GM19324 (cell line): ENCODE measurements around the gene SZT2.

Source experiments
- ATAC-seq: cut with Tn5 transposase; IDR thresholded peaks from one replicate; pipeline ENCODE4 v1.9.1; 2021; ENCODE audit warnings: mild to moderate bottlenecking, moderate library complexity; ENCODE audit not compliant: unreplicated experiment, low FRiP score

The SZT2 gene

DNA sequence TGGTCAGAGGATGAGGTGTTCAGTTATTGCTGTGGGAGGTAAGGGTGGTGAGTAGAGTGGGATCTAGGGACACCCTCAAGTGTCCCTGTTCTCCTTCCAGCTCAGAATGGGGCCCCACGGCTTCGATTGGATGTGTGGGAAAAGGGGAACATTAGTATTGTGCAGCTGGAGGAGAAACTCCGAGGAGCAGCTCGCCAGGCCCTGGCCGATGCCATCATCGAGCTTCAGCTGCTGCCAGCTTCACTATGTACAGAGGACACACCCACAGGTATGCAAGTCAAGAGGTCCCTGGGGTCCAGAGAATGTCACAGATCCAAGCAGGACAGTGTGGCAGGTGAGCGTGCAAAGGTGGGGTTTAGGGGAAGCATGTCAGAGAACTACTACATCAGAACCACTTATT lies 50.1 kb downstream of the SZT2 start:
- ATAC-seq, result no peak

DNA sequence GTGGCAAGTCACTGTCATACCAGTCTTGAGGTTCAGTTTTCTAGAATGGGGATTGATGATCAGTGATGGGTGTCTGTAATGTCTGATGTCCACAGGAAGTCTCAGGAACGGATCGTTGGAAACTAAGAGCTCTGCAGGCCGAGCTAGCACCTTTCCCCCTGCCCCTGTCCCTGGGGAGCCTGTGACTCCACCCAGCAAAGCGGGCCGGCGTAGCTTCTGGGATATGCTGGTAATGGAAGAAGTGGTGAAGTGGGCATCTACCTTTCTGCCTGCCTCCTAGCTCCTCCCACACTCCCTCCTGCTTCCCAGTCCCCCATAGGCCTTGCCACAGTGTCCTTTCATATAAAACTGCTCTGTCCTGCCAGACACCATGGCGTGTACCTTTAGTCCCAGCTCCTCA lies 50.7 kb downstream of the SZT2 start:
- no peak for ATAC-seq

DNA sequence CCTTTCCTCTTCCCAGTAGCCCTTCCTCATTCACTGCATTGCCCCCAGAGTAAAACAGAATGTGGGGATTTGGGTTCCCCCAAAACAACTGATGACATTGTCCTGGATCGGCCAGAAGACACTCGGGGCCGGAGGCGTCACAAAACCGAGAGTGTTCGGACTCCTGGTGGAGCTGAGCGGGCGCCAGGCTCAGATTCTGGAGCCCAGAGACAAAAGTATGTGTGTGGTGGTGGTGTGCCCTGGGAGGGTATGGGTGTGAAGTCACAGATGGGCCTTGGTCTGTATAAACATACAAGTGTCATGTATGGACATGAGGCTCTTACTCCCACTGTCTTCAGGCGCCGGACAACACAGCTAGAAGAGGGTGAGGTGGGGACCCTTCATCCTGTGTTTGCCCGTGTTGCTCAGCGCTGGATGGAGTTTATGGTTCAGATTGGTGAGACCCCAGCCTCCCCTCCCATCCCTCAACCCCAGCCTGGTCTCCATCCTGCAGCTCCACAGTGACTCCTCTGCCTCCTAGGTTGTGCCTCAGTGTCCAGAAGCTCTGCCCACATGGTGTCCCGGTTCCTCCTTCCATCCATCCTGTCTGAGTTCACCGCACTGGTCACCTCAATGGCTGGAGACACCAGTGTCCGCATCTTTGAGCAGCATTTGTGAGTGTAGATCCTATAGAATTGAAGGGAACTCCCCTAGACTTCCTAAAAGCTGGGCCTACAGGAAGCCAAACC lies 51.6 kb downstream of the SZT2 start:
- ATAC-seq, result no peak

DNA sequence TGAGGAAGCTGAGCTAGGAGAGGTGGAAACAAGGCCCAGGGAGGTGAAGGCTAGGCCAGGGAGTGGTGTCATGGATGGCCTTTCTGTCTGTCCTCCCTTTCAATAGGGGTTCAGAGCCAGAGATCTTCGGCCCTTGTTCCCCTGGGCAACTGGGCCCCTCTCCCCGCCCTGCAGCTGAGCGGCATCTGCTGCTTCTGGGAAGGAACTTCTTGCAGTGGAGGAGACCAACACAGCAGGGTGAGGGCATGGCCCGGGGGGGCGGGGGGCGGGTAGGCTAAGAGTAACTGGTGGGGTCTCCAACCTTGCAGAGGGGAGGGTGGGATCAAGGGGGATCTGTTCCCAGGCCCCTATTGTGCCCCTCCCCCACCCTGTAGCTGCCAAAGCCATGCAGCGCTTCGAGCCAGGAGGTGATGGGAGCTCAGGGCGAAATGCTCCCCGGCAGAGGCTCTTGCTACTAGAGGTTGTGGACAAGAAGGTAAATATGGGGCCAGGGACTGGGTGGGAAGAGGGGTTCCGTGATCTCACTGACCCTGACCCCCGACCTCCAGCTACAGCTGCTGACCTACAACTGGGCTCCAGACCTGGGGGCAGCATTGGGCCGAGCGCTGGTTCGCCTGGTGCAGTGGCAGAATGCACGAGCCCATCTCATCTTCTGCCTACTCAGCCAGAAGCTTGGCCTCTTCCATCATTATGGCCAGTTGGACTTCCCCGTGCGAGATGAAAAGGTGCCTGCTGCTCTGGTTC lies 52.4 kb downstream of the SZT2 start:
- no peak for ATAC-seq

DNA sequence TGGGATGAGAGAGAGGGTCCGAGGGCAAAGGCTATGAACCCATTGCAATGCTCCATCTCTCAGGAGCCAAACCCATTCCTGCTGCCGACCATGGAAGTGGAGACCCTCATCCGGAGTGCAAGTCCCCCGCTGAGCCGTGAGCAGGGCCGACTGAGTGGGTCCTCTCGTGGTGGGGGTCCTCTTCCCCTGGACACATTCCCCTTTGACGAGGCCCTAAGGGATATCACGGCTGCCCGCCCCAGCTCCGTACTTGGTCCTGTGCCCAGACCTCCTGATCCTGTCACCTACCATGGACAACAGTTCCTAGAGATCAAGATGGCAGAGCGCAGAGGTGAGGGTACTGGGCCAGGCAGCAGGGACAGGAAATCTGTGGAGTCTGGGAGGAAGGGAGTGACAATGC lies 53.1 kb downstream of the SZT2 start:
- no peak for ATAC-seq

DNA sequence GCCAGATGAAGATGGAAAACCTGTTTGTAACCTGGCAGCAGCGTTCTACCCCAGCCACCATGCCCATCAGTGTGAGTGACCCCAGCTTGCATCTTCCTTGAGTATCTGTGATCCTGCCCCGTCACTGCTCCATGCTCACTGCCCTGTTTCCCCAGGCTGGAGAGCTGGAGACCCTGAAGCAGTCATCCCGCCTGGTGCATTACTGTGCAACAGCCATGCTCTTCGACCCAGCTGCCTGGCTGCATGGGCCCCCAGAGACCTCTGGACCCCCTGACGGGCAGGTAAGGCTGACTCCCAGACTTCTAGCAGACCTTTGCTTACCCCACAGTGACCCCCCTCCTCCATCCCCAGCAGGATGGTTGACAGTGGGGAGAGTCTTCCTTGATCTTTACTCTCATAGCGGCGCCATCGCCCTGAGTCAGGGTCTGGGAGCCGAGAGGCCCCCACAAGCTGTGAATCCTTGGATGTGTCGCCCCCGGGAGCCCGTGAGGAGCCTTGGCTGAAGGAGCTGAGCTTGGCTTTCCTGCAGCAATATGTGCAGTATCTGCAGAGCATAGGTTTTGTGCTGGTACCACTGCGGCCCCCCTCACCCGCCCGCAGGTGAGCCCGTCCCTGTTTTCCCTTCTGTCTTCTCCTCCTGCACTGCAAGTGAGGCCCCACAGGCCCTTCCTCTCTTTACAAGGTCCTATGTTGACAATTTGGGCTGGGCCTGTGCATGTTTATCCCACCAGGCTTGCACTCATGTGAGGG lies 53.7 kb downstream of the SZT2 start:
- ATAC-seq, result no peak

DNA sequence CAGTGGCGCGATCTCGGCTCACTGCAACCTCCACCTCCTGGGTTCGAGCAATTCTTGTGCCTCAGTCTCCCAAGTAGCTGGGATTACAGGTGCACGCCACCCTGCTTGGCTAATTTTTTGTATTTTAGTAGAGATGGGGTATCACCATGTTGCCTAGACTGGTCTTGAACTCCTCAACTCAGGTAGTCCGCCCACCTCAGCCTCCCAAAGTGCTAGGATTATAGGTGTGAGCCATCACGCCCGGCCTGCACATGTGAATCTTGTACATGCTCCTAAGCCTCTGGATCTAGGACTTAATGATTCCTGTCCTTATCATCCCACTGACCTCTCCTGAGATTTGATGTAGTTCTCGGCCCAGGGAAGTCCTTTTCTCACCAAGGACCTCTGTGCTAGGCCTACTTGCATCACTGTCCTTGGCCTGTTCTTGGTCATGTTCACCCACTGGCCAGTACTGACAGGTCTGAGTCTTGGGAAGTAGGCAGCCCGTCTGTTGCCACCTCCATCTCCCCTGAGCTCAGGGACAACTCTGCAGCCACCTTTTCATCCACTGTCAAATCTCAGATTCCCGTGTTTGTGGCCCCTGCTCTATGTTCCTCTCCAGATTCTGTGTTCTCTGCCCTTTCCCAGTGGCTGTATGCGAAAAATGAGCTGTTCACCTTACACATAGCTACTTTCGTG lies 54.6 kb downstream of the SZT2 start:
- no peak for ATAC-seq

DNA sequence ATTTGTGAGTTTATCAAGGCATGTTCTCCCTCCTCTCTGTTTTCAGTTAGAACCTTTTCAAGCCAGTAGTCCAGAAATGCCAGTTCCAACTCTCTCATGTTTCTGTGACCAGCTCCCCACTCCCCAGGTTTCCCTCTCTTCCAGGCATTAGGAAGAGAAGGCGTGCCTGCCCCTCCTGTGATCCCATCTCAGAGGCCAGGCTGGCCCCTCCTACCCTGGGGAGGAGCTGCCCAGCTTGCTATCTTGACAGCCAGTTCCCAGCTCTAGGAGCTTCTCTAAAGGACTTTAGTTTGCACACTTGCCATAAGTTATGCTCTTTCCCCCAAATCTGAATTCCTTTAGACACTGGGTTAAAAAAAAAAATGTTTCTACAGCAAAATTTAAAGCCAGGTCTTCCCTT lies 55.1 kb downstream of the SZT2 start:
- ATAC-seq, result no peak

DNA sequence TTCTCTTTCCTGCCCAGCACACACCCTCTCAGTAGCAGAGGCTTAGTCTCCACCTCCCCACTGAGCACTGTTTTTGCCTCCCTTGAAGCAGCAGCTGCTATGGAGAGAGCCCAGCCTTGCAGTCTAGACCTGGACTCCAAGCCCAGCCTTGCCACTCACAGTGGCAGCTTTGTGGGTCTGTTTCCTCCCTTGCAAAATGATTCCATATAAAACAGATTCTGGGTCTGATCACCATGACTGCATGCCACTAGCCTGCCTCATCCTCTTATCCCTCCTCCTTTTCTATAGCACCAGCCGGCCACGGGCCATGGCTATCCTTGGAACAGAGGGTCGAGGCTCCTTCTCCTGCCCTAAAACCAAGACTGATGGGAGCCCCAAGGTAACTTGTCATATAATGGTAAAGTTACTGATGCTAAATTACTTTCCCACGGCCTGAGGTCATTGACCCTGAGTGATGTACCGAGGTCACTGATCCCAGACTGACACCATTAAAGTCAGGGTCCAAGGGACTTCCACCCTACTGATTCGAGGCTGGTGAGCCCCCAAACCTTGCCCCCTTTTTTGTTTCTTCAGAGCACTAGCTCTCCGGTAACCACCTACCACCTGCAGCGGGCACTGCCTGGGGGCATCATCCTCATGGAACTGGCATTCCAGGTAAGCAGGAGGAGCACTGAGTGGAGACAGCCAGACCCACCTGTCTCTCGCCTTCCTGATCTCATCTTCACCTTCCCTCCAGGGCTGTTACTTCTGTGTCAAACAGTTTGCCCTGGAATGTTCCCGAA lies 56.1 kb downstream of the SZT2 start:
- no peak for ATAC-seq

DNA sequence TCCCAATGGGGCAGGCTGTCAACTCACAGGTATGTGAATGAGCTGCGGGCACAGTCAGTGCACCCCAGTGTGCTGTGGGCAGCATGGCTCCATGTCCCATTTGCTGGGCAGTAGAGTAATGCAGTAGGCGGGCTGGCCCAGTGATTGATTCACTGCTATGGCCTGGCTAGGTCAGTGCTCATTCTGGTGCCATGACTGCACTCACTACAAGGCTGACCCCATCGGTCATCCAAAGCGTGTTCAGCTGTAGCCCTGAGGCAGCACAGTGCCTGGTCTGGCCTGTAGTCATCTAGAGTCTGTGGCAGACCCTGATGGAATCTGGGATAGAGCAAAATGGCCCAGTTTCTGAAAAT lies 56.7 kb downstream of the SZT2 start:
- ATAC-seq, result no peak

DNA sequence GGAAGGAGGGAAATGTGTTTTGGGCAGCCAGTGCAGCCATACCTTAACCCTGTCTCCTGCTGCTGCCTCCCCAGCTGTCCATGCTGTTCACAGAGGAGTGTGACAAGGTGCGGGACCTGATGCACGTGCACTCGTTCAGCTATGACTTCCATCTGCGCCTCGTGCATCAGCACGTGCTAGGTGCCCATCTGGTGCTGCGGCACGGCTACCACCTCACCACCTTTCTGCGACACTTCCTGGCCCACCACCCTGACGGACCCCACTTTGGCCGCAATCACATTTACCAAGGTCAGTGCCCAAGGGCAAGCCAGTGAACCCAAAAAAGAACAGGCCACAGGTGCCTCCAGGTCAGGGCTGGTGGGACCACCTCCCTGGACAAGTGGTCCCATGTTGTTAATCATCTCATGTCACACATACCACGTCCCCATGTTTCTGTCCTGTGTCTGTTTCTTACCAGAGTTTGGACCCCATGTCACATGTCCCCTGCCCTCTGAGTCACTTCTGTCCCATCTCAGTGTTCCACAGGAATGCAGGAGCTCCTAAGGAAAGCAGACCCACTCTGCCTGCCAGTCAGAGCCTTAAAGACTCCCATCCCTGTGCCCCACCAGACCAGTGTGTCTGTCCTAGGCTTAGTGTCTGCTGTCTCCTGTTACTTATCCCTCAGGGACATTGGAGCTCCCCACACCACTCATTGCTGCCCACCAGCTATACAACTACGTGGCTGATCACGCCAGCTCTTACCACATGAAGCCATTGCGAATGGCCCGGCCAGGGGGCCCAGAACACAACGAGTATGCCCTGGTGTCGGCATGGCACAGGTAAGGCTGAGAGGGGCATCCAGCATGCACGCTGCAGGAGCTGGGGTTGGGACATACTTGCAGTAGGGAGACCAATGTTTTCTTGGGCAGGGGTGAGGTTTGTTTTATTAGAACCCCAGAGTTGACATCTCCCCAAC lies 57.5 kb downstream of the SZT2 start:
- ATAC-seq, result no peak

DNA sequence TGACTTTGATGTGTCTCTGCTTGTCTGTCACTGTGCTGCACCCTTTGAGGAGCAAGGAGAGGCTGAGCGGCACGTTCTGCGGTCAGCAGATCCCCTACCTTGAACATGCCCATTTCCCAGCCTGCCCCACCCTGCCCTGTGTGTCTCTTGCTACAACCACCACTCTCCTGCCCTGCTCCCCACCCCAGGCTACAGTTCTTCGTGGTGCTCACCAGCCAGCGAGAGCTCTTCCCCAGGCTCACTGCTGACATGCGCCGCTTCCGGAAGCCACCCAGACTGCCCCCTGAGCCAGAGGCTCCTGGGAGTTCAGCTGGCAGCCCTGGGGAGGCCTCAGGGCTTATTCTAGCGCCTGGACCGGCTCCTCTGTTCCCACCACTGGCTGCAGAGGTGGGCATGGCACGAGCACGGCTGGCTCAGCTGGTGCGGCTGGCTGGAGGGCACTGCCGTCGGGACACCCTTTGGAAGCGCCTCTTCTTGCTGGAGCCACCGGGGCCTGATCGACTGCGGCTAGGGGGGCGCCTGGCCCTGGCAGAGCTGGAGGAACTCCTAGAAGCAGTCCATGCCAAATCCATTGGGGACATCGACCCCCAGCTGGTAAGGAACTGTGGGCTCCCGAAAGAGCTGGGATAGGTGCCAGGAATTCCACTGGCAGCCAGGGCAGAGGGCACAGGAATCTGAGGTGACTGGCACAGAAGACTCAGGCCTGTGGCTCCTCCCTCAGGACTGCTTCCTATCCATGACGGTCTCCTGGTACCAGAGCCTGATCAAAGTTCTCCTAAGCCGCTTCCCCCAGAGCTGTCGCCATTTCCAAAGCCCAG lies 58.4 kb downstream of the SZT2 start:
- ATAC-seq, result no peak

DNA sequence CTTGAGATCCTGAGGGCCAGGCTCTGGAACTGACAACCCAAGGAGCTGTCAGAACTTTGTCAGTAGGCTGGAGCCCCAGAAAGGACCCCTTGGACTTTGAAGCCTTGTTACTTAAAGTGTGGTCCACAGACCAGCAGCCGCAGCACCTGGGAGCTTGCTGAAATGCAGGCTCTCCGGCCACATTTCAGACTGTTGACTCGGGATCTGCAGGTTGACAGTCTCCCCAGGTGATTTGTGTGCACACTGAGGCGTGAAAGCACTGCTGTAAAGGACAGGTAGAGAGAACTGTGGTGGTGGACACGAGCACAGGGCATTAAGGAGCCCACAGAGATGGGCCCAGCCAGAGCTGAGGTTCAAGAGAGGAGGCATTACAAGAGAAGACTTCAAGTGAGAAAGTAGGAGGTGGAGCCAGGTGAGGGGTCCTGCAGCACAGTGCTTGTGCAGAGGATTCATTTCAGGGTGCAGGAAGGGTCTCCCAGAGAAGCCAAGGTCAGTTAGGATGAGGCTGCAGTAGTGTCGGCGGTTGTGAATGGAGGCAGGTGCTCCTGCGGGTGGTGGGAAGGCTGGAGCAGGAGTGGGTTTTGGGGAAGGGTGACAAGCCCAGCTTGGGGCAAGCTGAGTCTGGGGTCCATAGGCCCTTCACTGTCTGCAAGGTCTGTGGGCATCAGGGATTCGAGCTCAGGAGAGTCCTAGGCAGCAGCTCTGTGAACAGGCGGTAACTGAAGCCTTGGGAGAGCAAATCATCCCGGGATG lies 59.4 kb downstream of the SZT2 start:
- no peak for ATAC-seq

DNA sequence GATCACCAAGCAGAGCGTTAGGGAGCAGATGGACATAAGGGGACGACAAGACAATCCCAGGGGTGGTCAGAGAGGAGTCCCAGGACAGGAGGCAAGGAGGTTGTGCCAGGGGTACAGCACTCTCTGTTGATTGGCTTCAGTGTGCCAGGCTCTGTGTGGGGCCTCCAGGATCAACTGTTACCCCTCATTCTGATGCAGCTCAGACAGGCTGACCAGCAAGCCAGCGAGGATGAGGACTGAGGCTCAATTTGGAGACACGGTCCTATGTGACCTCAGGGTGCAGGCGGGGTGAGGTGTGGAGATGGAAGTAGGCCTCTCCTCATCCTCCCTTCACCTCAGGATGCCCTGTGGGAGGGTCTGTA lies 60.0 kb downstream of the SZT2 start:
- ATAC-seq, result no peak

DNA sequence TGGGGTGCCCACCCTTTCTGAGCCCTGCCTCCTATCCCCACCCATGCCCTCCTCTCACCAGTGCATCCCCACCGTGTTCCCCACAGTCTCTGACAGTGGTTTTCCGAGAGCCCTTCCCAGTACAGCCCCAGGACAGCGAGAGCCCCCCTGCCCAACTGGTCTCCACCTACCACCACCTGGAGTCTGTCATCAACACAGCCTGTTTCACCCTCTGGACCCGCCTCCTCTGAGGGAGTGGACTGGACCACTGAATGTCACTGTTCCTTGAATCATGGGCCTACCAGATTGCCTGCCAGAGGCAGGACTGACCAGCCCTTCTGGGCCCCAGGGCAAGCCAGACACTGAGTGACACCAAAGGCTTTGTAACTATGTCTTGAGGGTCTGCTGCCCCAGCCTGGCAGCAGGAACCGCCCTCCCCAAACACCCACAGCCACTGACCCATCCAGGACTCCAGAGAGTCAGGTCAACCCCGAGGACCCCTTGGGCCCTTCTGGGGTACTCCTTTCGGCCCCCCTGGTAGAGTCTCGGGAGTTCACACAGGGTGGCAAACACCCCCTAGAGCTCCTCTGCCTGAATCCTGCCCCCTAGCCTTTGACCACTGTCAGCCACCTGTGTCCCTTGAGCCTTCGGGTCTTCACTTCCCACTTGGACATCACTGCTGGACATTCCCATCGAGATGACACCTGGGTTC lies 60.7 kb downstream of the SZT2 start:
- no peak for ATAC-seq

DNA sequence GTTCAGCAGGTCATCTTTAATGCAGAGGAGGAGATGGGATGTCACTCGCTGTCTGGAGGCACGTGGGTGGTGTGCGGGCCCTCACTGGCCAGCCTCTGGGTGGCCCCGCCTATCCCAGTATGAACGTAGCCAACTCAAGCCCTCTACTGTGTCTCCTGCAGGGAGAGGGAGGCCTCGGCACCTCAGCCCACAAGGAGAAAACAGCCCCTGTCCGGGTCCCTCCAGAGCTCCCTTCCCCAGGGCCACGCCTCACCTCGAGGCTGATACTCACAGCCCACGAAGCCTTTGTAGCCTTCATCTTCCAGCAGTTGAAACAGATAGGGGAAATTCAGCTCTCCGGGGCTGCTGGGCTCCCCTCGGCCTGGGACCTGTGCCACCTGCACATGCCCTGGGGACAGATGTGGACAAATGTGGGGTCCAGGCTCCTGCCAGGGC lies 61.5 kb downstream of the SZT2 start:
- no peak for ATAC-seq
